Activated effector memory CD4-positive, alpha-beta T cell treated with anti-CD3 and anti-CD28 coated beads, Interleukin-2, amount 50 U/mL, for 16 hours (primary cell): Measurements from ENCODE around the gene RGL3.
"Not testable (repeated sequence)": the region's sequence is repeated elsewhere in the genome, so short reads cannot be mapped to it uniquely, and the experiment has no call there.

Experiments used
- DNase-seq: peaks from one replicate; pipeline ENCODE4 v3.0.0-alpha.2; 2020

The RGL3 gene

DNA sequence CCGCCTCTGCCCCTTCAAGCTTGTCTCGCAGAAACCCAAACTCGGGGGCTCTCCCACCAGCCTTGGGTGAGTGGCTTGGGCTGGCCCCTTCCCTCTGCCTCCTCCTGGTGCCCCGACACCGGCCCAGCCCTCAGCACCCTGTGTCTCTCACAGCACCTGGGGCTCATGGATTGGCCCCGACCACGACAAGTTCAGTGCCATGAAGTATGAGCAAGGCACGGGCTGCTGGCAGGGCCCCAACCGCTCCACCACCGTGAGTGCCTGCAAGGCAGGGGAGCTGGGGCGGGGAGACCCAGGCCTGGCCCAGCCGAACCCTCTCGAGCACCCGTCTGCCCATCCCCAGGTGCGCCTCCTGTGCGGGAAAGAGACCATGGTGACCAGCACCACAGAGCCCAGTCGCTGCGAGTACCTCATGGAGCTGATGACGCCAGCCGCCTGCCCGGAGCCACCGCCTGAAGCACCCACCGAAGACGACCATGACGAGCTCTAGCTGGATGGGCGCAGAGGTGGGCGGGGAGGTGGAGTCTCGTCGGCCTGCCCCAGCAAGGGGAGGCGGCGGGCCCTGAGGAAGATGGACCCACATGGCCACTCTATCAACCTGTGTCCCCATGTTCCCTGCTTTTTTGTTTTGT lies 29.9 kb upstream of the RGL3 start:
- no peak for DNase-seq

DNA sequence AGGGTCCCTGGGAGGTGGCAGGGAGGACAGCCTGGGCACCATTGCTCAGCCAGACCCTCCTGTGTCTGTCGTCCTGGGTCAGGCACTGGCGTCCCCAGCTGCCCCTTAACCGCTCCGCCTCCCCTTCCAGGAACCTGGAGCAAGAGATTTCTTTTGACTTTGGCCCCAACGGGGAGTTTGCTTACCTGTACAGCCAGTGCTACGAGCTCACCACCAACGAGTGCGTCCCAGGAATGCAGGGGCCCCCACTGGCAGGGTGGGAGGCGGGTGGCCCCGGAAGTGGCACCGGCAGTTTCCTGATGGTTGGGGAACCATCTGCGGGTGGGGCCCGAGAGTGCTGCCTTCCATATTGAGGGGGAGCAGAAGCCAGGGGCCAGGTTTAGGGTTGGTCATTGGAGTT lies 29.3 kb upstream of the RGL3 start:
- DNase-seq = no peak

DNA sequence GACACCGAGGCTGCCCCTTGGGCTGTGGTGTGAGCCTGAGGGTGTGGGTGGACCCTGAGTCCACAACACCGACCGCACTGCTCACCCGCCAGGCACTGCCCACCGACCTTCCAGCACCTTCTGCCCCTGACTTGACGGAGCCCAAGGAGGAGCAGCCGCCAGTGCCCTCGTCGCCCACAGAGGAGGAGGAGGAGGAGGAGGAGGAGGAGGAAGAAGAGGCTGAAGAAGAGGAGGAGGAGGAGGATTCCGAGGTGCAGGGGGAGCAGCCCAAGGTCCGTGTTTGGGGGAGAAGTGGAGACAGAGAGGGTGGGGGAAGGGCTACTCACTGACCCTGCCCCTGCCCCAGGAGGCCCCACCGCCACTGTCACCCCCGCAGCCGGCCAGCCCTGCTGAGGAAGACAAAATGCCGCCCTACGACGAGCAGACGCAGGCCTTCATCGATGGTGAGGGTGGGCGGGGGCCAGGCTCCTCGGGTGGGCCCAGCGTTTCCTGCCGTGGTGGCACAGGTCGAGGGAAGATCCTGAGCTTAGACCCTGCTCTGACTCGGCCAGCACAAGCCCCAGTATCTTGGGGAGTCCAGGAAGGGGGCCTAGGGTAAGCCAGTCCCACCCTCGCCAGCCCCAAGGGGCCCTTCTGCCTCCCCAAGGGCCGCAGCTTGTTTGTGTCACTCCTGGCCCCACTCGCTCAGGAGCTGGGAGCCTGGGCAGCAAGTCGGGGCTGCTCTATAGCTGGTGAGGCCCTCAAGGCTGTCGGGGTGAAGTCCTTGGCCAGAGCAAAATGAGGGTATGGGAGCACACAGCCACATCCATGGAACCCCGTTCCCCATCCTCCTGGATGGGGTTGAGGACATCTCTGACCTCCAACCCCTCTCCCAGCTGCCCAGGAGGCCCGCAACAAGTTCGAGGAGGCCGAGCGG lies 28.5 kb upstream of the RGL3 start:
- no peak for DNase-seq

DNA sequence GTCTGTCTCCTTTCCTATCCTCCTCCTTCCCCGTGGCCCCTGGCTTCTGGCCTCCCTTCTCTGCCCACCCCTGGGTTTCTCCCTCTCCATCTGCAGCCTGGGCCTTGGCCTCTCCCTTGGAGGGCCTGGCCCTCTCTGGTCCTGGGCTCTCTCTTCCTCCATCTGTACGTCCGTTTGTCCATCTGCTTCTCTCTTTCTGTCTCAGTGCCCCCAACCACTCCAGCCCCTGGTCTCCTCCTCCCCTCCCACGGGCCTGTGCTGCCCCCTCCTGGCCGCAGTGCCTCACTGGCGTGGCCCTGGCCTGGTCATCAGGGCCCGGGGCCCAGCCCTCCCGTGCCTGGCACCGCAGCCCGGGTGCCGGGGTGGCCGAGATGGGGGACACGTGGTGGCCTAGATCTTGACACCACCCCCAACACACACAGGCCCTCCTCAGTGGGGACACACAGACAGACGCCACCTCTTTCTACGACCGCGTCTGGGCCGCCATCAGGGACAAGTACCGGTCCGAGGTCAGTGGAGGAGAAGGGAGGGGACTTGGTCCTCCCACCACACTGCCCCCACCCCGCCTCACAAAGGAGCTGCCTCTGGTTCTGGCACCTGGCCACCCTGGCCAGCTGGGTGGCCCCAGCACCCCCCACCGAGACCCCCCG lies 27.7 kb upstream of the RGL3 start:
- DNase-seq = peak; percentile 81

DNA sequence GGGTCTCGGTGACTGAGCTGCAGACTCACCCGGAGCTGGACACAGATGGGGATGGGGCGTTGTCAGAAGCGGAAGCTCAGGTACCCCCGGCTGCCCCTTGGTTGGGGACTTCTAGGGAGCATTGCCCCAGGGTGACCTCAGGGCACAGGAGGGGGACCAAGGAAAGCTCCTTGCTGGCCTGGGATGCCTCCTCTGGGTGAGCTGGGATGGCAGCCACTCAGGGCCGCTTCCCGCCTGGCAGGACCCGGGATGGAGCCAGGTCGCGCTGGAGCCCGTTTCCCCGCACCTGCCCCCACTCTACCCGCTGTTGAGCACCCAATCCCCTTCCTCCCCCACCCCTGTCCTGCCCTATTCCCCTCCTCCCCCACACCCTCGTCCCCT lies 27.1 kb upstream of the RGL3 start:
- no peak for DNase-seq

DNA sequence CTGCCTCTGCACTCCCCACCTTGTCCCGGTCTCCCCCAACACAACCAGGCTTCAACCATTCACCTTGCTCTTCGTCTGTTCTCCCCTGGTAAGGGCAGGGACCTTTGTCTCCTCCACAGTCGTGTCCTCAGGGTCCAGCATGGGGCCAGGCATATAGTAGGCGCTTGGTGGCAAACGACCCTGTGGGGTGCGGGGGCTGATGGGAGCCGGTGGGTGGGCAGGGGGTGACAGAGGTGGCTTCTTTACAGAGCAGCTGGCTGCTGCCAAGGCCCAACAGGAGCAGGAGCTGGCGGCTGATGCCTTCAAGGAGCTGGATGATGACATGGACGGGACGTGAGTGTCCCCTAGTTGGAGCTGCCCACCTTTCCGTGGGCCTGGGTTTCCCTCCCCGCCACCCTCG lies 26.0 kb upstream of the RGL3 start:
- DNase-seq = no peak

DNA sequence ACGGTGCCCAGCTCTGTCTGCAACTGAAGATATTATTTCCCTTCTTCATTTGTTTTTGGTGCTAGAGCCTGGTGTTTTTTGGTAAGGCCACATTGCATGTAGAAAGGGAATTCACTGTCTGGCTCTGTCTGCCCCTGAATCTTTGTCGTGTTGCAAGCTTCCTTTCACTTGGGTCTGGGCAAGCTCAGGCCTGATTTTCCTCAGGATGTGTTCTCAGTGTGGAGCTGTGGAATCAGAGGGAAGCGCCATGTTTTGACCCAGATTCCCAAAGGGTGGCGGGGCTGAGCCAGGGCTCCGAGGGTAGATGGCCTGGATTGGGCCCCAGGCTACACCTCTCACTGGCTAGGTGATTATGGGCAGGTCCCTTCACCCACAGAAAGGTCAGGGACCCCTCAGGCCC lies 24.9 kb upstream of the RGL3 start:
- DNase-seq = no peak

DNA sequence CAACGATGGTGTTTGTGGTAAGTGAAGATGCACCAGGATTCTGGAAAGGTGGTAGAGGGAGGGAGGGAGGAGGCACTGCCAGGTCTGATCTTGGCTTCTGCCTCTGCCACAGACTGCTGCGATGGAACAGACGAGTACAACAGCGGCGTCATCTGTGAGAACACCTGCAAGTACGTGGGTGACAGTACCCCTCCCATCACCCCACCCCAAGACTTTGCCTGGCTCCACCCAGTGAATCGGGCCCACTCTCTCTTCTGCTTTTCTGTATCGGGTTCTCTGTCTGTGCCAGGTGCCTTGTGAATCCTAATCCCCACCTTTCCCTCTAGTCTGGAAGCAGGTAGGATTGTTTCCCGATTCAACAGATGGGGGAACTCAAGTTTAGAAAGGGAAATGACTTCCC lies 18.8 kb upstream of the RGL3 start:
- DNase-seq = no peak

DNA sequence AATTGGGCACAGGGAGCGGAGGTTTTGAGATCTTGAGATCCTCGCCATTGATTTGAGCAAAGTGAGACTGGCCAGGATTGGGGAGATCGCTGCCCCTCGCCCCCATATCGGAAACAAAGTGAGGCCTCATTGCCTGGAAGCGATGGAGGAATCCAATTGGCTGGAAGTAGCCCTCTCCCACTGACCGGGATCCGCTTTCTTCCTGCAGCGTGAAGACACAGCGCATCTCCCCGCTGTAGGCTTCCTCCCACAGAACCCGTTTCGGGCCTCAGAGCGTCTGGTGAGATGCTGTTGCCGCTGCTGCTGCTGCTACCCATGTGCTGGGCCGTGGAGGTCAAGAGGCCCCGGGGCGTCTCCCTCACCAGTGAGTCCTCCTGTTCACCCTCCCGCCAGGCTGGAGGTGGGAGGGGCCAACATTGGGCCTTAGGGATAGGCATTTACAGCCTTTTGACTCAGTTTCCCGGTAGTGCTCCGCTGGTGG lies 16.8 kb upstream of the RGL3 start:
- DNase-seq = peak; percentile 73

DNA sequence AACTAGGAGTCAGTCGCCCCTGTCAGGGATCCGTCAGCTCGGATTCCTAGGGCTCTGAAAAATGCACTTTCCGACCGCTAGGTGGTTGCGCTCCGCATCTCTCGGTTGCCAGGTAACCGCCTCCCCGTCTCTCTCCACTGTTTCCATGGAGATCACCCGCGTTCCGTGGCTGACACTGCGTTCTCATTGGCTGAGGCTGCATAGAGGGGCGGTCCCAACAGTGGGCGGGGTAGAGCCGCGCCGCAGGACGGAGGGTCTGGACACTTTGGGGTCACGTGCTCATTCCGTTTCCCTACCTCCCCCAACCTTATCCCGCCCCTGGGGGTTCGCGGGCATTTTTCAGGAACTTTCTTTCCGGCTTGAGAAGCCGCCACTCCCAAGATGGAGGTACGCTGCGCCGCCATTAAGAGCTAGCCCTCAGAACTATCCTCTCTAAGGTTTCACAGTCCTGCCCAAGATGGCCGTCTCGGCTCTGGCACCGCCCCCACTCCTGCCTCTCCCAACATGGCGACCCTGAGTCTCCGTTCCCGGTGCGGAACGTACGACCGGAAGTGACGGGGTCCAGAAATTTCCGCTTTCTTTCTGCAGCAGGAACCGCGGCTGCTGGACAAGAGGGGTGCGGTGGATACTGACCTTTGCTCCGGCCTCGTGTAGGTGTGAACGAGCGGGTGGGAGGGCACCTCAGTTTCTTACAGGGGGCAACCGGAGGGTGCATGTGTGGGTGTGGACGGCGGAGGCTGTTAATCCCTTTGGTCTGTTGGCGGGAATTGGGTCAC lies 16.1 kb upstream of the RGL3 start, which contains the start of the genes ODAD3 and PRKCSH:
Gene ODAD3, minus strand, starts transcription at position 65 of the 776 bp plus-strand sequence. CDS start 105 bp downstream, outside the sequence.
Gene PRKCSH, plus strand, starts transcription at position 579 of the 776 bp plus-strand sequence. CDS start 483 bp downstream, outside the sequence.
- DNase-seq = peak; percentile 99

DNA sequence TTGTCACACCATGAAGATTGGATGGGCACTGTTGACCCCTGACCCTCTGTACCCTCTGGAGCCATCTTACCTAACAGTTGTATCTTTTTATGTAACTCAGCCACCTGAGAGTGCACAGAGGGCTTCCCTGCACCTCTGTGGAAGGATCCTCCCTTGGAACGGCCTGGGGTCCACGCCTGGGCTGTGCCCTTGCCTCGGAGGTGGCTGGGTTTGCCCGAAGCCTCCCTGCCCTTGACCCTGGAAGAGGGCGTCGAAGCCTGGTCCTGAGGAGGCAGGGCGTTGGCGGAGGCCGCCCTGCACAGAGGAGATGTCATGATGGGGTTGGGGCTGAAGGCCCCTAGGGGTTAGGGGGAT lies 15.6 kb upstream of the RGL3 start:
- DNase-seq = no peak

DNA sequence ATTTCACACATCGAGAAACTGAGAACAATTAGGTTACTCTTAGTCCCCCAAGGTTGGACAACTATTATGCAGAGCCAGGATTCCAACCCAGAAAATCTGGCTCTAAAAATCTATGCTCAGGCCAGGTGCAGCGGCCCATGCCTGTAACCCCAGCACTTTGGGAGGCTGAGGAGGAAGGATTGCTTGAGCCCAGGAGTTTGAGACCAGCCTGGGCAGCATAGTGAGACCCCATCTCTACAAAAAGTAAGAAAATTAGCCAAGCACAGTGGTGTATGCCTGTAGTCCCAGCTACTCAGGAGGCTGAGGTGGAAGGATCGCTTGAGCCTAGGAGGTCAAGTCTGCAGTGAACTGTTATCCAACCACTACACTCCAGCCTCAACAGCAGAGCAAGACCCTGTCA lies 14.4 kb upstream of the RGL3 start:
- DNase-seq = not testable (repeated sequence)

DNA sequence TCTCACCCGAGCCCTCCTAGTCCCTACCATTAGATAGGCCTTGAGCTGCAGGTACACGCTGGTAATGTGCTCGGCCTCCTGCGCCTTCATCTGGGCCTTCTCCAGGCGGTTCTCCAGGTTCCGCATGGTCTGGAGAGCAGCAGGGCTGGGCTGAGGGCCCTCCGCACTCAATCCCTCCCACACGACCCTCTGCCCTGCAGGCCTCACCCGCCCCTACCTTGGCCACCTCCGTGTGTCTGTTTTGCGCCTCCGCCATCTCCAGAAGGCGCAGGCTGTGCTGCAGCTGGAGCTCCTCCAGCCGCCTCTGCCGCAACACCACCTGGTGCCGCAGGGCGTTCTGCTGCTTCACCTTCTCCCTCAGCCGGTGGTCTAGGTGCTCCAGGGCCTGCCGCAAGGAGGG lies 7.5 kb upstream of the RGL3 start:
- no peak for DNase-seq

DNA sequence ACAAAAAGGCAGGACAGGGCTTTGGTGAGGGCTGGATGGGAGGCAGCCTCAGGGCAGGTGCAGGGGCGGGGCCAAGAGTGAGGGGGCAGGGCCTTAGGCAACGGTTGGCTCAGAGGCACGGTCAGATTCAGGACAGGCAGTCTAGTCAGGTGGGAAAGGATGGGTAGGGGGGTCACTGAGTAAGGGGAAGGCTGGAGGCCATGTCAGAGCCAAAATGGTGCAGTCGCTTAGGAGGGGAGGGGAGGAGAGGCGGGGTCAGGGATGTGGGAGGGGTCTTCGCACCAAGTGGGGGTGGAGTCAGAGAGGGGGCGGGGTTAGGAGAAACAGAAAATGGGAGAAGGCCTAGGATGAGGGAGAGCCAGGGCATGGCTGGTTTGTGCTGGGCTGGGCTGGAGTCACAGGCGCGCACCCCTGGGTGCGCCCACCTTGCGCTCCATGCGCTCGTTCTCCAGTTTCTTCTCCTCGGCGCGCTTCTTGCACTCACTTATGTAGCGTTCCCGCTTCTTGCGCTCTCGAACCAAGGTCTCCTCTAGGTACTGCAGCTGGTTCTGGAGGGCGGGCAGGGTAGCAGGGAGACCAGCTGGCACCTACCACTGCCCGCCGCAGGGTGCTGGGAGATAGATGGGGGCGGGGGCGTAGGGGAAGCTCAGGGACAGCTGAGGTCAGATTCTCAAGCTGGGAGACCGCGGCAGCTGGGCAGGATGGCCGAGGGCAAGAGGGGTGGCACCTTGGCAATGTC lies 6.8 kb upstream of the RGL3 start:
- no peak for DNase-seq

DNA sequence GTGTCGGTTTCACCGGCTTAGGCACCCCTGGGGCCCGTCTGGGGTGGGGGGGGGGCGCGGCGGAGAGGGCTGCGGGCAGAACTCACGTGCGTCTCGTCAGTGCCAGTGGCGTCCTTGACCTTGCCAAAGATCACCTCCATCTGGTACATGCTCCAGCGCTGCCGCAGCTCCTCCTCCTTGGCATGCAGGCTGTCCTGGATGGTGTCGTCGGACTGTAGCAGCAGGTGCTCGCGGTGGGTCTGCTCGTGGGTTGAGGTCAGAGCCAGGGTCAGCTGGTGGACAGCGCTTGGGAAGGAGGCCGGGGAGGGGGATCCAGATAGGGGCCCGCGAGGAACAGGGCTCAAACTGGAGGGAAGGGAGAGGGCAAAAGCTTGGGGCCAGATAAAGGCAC lies 4.7 kb upstream of the RGL3 start:
- no peak for DNase-seq

DNA sequence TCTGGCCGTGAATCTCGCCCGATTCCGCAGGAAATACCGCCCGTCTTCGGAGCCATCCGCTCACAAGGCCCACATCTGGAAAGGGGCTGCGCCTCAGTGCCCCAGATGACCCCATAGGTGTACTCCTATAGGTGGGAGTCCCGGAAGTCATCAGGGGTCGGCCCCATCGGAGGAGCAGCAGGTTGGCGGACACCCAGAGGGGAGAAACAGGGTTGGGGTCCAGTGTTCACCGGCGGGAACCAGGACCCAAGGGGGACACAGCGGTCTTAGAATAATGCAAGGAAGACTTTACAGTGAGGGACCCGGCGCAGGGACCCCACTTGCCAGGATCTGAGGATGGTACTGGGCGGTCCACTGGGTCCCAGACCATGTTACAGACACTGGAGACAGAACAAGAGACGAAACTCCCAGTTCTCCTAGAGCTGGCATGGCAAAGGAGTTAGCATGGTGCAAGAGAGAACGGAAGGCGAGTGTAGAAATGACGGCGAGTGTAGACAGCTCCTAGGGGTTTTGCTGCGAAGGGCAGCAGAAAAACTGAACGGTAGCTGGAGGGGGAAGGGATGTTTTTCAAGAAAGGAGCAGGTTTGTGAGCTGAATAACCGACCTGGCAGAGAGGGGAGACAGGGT lies 4.2 kb upstream of the RGL3 start:
- DNase-seq = no peak

DNA sequence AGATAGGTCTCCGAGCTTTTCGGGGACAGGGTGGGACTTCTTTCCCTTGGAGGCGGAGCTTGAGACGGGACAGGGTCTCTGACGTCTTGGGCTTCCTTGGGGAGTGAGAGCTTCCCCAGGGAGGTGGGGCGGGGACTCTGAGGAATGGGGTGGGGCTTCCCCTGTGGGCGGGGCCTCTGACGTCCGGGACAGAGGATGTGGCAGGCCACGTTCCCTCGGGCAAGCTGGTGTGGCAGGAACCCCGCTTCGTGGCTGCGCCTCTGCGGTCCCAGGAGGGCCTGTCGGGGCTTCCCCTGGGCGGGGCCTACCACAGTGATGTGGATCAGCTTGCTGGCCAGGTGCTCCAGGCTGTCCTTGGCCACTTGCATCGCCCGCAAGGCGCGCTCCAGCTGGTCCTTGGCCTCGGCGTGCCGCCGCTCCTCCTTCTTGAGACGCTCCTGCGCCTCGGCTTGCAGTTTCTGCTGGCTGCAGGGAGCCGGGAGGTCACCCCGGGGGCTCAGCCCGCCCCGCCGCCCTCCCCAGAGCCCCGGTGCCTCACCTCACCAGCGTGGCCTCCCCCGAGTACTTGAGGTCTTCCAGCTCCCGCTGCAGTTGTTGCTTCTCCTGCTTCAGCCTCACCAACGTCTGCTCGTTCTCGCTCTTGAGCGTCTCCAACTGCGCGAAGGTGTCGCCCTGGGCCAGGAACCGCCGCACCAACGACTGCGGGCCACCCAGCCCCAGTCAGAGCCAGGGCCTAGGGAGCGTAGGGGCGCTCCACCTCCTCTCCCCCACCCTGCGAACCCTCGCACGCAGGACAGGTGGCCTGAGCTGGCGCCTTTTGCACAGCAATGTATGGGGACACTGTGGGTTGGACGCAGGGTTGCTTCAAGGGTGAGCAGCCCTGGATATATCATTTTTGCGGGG lies 3.3 kb upstream of the RGL3 start:
- peak; percentile 86 for DNase-seq

DNA sequence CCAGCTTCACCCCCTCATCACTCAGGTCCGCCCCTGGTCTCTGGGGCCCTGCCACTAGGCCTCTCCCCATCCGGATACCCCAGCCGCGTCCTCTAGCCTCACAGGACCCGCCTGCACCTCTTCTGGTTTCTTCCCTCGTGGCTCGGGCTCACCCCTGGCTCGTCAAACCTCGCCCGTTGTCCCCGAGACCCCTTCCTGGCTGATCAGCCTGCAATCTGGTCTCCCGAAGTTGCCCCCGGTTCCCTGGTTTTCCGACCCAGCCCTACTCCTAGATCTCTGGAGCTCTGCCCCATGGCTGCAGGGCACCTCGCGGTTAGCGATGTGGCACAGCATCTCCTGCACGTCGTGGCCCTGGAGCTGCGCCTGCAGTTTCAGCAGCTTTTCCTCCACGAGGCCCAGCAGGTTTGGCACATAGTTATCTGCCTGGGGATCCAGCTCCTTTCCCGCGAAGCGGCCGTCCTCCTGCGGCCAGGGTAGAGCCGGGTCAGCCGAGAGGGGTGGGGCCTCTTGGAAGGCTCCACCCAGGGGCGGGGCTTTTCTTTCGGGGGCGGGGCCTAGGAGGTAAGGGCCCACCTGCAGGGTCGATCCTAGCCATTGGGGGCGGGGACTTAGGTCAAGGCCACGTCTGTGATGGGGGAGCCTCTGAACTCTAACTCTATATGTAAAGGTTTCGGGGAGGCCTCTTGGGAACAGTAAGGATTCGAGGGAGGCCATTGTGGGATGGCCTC lies 2.4 kb upstream of the RGL3 start:
- peak; percentile 83 for DNase-seq

DNA sequence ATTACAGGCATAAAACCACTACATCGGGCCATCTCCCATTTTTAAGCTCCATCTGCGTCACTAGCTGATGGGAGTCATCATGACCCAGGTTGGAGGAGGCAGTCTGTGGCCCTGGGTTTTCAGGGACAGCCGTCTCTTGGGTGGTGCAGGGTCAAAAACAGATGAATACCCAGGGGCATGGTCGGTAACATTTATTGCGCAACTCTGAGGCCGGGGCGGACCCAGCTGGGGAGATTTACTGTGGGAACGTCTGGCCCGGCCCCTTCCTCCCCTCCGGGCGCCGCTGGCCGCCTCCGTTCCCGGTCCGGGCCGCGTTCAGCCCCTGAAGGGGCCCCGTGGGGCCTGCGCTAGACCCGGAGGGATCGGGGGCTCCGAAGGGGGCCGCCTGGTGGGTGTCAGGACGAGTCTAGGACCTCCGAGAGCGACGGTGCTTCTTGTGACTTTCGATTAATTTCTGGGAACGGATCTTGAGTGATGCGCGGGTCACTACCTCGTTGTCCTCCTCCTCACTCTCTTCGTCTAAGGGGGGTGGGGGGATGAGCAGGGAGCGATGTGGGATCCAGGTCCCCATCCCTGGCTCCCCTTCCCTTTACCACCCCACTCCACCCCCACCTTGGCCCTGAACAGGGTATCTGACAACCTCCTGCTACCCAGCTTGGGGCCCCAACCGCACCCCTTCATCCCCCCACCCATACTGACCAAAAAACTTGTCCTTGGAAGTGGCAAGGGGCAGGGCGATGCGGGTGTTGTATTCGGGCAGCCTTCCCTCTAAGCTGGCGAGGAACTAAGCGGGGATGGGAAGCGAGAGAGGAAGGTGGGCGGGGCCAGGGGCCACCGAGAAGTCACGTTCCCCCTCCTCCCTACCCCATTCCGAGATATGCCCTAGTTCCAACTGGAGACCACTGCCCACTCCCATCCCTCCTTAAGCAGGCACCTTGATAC lies 1.6 kb upstream of the RGL3 start:
- DNase-seq = no peak
